OCI-LY7 (cell line): Measurements from ENCODE around the gene HDAC4.

Experiments used
- CTCF ChIP-seq: fragments of 200-600 bp; sonication (generic); conservative IDR thresholded peaks from 2 replicates; pipeline ENCODE4 v1.5.1; 2014; ENCODE audit warnings: mild to moderate bottlenecking, antibody characterized with exemption, low read length, moderate library complexity, mixed read lengths
- EZH2phosphoT487 ChIP-seq: fragments of 200-600 bp; sonication (generic); IDR thresholded peaks from 2 replicates; pipeline ENCODE4 v1.6.1; 2018; ENCODE audit warnings: low read depth, borderline replicate concordance, mild to moderate bottlenecking, mixed run types, antibody characterized with exemption, low read length, moderate library complexity, mixed read lengths

DNA sequence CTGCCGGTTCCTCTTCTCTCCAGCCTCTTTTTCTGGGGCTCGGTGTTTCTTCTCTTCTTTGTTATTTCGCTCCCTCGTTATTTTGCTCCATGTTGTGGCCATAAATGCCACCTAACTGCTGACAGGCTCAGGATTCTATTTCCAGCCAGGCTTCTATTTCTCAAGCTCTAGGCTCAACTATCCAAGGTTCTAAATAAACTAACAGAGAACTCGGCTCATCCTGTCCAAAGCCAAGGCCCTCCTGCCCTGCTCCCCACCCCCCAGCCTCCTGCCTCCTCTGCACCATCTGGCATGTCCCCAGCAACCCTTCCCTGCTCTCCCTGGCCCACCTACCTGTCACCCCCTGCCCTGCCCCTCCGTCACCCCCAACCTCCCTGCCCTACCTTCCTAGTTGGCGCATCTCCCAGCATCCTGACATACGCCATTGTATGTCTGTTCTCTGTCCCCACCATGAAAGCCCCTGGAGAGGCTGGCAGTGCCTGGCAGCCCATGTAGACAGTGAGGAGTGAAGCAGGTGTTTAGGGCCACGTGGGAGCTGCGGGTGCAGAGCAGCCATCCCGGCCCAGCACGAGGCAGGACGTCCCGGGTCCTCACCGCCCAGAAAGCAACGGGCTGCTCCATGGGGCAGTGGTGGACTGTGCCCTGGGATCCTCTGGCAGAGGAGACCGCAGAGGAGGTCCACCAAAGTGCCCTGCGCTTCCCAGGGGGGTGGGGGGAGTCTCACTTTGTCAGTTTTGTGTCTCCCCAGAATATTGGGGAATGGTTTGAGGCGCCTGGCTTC lies 366.1 kb downstream of the HDAC4 start:
- no peak for TF ChIP-seq CTCF
- TF ChIP-seq EZH2phosphoT487 = no peak
